Activated T-cell treated with anti-CD3 and anti-CD28 coated beads for 24 hours (primary cell): ENCODE results near the gene GLIS2.

Experiments used
- DNase-seq: peaks from one replicate; pipeline ENCODE4 v3.0.0-alpha.2; 2020; ENCODE audit warnings: low read depth

The GLIS2 gene

DNA sequence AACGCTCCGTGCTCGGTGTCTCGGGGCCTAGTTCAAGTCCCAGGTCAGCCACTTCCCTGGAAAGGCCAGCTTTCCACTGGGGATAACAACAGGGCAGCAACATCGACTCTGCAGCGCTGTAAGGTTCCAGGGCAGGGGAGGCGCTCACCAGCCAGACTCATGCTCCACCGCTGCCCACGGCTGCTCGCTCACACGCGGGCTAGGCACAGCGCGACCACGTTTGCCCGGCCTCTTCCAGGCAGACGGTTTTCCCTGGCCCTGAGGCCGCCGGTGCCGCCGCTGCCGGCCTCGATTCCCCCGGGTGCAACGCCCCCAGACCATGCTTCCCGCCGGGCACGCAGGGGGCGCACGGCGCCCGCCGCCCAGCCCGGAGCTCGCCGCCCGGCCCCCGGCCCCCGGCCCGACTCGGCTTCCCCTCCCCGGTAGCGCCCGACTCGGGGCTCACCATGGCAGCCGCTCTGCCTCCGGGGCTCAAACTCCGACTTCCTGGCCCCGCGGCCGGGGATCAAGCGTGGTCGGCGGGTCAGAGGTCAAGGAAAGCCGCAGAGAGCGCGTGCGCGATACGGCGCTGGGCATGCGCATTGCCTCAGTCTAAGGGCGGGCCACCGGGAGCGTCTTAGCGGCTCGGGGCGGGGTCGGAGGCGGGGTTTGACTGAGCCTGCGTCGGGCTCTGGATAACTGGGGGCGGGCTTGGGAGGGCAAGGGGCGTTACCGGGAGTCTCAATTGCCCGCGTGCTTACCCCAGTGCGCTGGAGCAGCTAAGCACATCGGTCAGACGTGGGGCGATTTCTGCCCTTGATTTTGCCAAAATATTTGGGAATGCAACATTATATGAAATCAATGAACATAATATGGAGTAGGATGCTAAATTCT lies 35.2 kb downstream of the GLIS2 start, which contains the start of gene PAM16:
TSS of gene PAM16 (minus strand) at position 535 of the 873 bp plus-strand sequence. CDS start at position 448, 87 bp downstream.
- DNase-seq, result peak; percentile 98

DNA sequence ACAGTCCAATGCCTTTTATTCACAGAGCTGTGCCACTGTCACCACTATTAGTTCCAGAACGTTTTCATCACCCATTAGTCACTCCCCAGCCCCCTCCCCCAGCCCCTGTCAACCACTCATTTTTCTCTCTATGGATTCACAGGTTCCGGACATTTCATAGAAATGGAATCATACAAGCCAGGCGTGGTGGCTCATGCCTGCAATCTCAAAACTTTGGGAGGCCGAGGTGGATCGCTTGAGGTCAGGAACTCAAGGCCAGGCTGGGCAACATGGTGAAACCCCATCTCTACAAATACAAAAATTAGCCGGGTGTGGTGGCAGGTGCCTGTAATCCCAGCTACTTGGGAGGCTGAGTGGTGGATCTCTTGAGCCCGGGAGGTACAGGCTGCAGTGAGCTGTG lies 36.0 kb downstream of the GLIS2 start:
- no peak for DNase-seq

DNA sequence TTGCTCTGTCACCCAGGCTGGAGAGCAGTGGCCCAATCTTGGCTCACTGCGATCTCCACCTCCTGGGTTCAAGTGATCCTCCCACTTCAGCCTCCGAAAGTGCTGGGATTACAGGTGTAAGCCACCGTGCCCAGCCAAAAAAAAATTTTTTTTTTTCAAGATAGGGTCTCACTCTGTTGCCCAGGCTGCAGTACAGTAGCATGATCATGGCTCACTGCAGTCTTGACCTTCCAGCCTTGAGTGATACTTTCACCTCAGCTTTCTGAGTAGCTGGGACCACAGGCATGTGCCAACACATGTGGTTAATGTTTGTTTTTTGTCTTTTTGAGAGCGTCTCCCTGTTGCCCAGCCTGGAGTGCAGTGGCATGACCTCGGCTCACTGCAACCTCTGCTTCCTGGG lies 37.0 kb downstream of the GLIS2 start:
- no peak for DNase-seq

DNA sequence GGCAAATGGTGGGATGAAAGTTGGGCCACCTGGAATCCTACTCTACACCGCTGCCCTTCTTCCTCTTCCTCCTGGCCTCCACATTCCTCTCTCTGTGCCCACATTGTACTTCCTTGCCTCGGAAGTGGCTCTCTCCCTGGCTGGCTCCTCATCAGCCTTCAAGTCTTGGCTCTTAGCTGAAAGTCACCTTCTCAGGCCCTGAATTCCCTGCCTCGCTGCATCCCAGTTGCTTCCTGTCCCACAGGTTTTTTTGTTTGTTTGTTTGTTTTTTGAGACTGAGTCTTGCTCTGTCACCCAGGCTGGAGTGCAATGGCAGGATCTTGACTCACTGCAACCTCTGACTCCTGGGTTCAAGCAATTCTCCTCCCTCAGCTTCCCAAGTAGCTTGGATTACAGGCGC lies 37.8 kb downstream of the GLIS2 start:
- DNase-seq, result no peak

DNA sequence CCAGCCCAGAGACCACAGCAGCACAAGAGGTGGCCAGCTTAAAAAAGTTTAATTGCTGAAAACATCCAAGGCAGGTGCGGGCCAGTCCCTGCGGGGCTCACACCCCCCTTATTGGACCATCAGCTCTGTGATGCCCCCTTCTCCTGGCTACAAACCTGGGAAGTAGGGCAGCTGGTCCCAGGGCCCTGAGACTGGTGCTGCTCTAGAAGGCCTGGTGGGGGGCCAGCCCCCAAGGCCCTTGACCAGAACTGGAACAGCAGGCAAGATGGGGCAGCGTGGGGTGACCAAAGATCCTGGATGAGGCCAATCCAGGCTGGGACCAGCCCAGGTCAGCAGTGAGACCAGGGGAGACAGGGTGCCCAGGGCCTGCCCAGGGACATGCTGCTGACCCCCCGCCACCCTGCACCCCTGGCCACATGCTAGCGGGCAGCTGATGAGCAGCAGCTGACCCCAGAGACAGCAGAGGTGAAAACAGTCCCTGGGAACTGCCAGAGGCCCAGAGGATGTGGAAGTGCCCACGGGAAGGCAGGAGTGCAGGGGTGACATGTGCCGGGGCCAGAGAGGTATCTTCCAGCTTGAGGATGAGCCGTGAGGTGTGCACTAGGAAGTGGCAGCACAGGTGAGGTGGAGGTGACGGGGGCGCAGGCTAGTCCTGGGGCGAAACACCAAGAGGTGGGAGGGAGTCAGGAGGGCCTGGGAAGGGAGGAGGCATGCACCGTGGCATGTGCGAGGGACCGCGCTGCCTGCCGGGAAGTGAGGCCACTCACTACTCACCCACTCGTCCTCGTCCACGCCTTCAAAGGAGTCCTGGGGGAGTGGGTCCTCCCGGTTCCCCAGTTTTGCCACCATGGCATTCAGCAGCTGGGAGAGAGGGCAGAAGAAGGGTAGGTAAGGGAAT lies 38.9 kb downstream of the GLIS2 start:
- DNase-seq, result no peak

DNA sequence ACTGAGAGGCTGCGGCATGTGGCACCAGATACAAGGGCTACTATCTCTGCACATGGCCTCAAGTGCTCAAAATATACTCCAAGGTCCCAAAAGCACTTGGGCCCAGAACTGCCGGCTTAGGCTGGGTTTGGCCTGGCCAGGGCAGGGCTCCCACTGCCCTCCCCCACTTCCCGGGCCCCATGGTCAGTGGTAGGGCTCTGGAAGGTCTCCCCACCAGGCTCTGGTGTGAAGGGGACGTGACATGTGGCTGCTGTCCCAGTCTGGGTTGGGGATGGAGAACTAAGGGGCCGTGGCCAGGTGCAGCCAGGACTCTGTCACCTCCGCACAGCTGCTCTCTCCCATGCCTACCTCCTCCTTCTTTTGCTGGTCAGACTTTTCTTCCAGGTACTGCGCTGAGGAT lies 41.0 kb downstream of the GLIS2 start:
- no peak for DNase-seq

DNA sequence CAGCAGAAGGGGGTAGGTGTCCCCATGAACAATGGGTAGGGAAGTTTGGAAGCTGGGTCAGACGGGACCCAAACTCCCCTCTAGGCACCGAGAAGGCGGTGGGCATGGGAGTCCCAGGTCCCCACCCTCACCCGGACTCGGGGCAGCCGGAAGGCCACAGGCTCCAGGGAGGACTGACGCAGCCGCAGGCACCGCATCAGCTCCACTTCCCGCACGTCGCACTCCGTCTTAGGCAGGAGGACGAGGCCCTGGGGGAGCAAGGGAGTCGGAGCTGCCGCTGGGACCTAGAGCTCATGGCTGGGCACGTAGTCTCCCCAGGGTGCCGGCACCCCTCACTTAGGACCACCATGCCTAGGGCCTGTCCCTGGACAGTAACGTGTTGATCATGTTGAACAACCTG lies 42.4 kb downstream of the GLIS2 start:
- no peak for DNase-seq

DNA sequence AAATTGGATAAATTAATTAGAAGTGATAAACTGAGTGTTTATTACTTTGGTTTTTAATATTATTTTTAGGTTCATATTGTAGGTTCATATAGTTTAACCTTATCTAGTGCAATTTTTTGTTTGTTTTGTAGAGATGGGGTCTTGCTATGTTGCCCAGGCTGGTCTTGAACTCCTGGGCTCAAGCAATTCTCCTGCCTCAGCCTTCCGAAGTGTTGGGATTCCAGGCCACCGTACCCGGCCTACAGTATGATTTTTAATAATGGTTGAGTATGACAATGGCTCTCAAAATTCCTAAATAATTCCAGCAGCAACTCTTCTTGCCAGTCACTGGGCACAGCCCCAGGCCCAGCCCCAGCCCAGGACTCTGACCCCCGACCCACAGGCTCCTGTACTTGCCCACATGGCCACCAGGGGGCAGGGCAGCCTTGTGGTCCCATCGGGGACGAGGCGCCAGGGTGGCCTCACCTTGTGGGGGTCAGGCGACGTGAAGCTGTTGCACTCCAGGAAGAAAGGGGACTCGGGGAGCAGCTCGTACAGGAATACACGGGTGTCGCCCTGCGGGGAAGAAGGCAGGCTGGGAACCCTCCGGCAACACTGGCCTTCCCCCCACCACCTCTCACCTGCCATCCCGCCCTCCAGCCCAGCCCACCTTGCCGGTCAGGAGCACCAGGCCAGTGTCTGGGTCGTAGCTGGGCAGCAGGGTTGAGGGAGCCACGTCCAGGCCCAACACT lies 43.1 kb downstream of the GLIS2 start:
- DNase-seq, result peak; percentile 57

DNA sequence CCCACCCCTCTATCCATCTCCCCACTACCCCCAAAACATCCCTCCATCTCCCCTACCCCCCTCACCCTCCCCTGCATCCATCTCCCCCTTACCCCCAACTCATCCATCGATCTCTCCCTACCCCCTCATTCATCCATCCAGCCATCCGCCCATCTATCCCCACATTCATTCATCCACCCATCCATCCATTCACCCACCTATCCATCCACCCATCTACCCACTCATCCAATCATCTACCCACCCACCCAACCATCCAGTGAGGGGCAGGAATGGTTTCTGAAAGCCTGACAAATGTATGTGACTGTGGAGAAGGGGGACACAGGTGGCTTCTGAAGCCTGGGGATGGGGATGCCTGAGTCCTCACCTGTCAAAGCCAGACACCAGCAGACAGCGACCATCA lies 44.0 kb downstream of the GLIS2 start:
- no peak for DNase-seq

DNA sequence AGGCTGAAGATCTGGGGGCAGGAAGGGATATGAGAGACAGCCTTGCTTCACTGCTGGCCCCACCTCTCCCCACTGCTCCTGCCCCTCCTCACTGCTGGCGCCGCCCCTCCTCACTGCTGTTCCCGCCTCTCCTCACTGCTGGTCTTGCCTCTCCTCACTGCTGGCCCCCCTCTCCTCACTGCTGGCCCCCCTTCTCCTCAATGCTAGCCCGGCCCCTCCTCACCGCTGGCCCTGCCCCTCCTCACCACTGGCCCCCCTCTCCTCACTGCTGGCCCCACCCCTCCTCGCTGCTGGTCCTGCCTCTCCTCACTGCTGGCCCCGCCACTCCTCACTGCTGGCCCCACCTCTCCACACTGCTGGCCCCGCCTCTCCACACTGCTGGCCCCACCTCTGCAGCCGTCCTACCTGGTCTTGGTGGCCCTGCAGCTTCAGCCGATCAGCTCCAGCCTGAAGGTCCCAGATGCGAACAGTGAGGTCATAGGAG lies 44.7 kb downstream of the GLIS2 start:
- no peak for DNase-seq

DNA sequence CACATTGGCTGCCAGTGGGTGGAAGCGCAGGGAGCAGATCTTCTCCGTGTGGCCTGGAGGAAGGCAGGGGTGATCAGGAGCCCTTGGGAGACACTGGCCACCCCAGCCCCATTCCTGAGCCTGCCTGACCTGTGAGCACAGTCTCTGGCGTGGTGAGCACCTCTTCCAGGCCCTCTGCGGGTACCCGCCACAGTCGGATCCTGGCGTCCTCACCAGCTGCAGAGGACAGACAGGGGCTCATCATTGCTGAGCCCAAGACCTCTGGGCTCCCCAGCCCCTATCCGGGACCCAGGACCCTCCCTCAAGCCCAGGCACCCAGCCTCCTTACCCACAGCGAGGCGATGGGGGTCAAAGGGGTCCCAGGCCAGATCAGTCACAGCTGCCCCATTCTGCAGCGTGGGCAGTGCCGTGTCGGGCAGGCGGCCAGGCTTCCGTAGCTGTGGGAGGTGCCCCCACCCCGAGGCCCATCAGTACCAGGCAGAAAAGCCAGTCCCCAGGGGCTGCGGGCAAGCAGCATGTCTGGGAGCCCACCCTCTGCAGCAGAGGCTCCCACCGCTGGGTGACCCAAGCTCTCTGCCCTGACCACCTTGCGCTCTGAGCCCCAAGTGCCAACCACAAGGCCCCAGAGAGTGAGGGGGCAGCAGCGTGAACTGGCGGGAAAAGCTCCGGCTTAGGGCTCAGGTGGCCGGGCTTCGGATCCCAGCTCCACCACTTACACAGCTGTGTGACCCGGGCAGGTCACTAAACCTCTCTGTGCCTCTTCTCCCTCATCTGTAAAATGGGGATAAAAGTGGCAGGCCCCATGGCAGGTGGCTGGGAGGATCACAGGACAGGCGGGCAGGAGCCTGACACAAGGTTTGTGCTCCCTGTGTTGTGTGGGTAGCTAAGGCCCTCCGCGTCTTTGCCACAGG lies 45.4 kb downstream of the GLIS2 start:
- no peak for DNase-seq

DNA sequence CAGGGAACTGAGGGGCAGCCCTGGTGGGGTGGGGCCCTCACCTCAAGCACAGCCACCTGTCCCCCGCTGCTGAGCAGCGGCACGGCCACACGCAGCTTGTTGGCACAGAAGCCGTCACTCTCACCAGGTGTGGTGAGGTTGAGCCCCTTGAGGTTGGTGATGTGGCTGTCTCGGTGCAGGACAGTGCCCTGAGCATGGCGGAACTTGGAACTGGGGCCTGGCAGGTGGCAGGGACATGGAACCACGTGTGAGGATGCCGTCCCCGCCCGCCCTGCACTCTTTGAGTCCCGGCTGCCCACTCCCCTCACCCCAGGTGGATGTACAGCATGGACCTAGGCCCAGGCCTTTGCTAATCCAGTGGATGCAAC lies 46.1 kb downstream of the GLIS2 start:
- DNase-seq, result no peak

DNA sequence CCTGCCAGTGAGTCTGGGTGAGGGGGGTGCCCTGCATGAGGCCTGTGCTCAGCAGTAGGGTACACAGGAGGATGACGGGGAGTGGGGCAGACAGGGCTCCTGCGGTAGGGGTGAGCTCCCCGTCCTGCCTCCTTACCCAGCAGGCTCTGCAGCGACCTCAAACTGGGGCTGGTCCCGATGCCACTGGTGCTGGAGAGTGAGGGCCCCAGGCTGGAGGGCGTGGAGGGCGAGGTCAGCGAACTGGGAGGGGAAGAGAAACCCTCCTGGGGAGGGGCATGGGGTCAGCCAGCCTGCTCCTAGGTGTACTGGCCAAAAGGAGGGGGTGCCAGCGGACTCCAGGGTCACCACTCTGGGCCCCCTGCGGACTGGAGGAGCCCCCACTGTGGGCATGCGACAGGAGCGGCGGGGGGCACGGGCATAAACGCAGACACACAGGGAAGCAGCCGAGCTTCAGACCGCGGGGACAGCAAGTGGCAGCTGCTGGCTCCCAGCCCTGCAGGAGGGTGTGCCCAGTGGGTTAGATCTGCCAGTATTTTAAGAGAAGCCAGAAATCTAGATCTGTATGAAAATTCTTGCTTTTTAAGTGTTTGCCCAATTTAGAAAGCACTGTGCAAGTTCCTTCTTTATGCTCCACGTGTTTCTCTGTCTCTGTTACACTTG lies 46.7 kb downstream of the GLIS2 start:
- DNase-seq, result no peak

DNA sequence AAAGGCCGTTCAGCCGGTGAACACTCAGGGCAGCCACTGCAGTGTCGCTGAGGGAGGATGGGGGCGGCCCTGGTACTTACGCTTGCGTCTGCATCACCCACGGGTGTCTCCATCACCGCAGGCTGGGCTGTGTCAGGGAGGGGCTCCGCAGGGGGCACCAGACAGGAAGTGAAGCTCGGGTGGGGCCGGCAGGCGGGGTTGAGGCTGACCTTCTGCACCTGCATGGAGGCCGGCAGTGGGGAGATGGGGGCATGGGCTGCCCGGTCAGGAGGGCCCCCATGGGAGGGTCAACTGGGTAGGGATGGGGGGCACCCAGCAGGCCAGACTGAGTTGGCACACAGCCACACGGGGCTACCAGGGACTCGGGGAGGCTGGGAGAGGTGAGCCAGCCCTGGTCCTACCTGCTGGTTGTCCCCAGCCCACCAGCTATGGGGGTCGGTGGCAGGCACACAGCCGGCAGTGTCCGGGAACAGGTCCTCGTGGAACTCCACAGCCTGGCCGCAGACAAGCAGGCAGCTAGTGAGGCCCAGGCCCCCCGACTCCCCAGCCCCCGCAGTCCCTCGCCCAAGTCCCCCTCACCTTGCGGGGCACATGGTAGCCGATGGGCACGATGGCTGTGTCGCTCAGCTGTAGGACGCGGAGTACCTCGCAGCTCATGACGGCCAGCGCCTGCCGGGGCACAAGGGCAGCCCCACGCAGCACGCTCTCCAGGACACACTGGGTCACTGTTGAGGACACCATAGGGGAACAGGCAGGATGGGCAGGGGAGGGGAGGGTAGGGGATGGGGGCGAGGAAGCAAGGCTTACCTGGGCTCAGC lies 48.5 kb downstream of the GLIS2 start:
- DNase-seq, result no peak

DNA sequence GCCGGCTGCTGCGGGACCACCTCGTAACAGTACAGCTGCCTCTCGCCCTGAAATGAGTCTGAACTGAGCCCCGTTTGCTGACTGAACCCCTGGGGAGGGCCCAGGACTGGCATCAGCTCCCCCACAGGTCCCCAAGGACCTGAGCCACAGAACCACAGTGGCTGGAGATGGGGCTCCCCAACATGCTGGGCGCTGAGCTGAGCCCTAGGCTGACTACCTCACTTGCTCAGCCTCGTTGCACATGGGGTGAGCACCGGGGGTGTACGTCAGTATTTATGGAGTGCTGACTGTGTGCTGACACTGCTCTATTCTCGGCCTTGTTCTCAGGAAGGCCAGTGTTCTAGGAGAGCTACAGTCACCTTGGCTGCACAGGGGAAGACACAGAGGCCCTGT lies 49.1 kb downstream of the GLIS2 start:
- no peak for DNase-seq

DNA sequence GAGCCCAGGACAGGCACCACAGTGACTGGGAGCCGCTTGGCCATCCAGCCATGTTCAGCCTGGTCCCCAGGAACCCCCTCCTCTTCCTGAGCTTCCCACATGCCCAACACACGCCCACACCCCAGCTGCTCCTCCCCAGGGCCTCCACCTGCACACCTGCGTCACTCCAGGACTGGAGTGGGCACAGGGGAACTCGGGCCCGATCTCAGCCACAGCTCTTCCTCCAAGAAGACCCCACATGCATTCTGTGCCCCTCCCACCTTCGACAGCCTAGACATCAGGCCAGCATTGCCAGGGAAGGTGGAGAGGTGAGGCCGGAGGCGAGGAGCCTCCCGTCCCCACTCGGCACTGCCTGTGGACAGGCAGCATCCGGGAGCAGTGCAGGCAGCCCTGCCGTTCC lies 49.7 kb downstream of the GLIS2 start:
- no peak for DNase-seq

DNA sequence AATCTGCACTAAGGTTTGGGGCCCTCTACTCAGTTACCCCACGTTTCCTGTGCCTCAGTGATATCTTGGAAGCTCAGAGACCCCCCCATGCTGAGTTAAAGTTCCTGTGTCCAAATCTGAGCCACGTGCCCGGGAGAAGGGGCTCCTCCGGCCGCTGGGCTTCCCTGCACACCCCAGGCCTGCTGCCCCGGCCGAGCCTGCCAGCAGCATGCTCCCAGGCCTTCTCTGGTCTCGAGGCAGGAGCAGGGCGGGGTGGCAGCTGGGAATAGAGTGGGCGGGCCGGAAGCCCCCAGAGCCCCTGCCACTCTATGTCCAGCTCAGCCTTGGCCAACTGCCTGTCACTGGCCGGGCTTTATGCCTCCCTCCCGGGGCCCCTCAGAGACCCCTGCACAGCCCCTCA lies 50.1 kb downstream of the GLIS2 start:
- no peak for DNase-seq

DNA sequence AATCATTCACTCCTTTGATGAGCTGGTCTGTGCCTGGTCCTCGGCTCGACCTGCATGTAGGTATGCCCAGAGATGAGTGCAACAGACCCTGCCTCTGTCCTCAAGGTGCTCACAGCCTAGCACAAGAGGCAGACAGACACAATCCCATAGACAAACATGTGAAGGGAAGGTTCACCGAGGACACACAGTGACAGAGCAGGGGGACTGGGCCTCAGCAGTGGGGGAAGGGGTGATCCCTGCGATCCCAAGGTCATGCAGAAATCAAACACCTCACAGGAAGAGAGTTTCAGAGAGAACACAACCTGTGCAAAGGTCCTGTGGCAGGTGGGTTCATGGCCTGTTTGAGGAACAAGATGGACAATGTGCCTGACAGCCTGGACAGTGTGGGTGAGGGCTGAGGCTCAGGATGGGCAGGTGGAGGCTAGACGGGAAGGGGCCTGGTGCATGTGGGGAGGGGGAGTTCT lies 51.6 kb downstream of the GLIS2 start:
- no peak for DNase-seq

DNA sequence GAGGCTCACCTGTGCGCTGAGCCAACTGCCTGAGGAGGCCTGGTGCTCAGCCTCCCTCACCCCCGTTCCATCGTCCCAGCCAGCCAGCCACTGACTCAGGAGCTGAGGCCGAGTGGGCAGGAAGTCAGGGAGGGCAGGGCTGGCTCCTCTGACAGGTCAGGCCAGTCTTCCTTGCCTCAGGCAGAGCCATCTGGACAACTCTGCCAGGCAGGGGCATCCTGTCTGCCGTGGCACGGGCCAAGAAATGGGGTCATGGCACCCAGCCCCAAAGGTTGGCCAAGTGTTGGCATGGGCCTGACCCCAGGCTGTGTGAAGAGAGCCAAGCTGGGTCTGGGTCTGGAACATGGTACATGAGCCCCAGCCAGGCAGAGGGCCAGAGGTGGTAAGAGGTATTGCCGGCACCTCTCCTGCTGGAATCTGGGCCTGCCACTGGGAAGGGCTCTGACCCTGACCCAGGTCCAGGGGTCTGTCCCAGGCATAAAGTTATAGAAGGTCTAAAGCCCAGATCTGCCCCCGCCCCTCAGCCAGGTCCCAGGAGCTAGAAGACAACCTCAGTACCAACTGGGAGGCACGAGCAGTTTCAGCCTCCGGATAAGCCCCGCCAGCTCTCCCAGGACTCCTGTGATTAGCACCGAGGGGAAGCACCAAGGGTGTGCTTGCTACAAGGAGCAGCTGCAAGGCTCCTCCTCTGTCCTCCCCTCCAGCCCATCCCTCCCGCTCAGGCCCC lies 53.3 kb downstream of the GLIS2 start:
- DNase-seq, result no peak
